Nephron (organoid): ENCODE measurements around the gene MTA1.

Source experiments
- H3K27ac Mint-ChIP-seq, 3 experiments: 2 replicates each; pipeline ENCODE4 v1.8.0; 2020; ENCODE audit warnings: mixed read lengths in 3 of 3, mild to moderate bottlenecking in 2 of 3, moderate library complexity in 1 of 3
- H3K27me3 Mint-ChIP-seq: 2 replicates; pipeline ENCODE4 v1.8.0; 2021; ENCODE audit warnings: low read depth, mild to moderate bottlenecking, moderate library complexity, mixed read lengths
- H3K36me3 Mint-ChIP-seq: 2 replicates; pipeline ENCODE4 v1.8.0; 2020; ENCODE audit warnings: low read depth, mixed read lengths
- H3K4me1 Mint-ChIP-seq: 2 replicates; pipeline ENCODE4 v1.8.0; 2020; ENCODE audit warnings: mixed read lengths
- H3K4me3 Mint-ChIP-seq, 3 experiments: 2 replicates each; pipeline ENCODE4 v1.8.0; 2020; ENCODE audit warnings: mild to moderate bottlenecking in 3 of 3, mixed read lengths in 3 of 3, moderate library complexity in 2 of 3
- H3K9me3 Mint-ChIP-seq: 2 replicates; pipeline ENCODE4 v1.8.0; 2020; ENCODE audit warnings: mixed read lengths
- TF ChIP-seq, protein P1 (sequence below), 3 experiments: fragments of 200-600 bp; sonication (generic); IDR thresholded peaks; one replicate each; pipeline ENCODE4 v1.5.0; 2021; ENCODE audit warnings: antibody characterized with exemption in 3 of 3; ENCODE audit not compliant: unreplicated experiment in 3 of 3

The MTA1 gene

DNA sequence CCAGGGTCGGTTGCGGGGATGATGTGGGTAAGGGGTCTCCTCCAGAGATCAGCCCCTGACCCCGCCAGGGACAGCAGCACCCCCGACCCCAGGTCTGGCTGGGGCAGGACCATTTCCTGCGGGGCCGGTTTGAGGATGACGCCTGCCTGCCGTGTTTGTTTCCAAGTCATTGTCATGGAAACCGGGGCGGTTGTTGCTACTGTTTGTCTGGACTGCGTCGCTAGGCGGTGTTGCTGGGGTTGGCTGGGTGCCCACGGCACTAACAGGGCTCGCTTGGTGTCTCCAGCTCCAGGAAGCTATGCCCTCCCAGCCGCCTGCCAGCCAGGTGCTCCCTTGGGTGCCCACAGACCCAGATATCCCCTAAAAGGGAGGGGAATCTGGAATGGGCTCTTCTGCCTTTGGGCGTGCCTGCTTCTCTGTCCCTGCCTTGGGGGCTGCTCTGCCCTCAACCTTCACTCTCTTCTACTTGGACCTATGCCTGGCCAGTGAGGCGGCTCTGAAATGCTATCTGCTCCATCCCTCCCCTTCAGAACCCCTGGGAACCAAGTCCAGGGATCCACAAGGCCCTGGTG lies 62.3 kb downstream of the MTA1 start:
- peak overlapping the region; percentile 60 to 74 (median 71) for H3K4me3 Mint-ChIP-seq
- peak overlapping the region; percentile 75 to 98 (median 97) for H3K27ac Mint-ChIP-seq
- no peaks in the 10 kb centered on the region for H3K9me3 Mint-ChIP-seq
- H3K4me1 Mint-ChIP-seq, result peaks cover 32% of the 10 kb centered on the region
- H3K36me3 Mint-ChIP-seq, result no peaks in the 10 kb centered on the region
- peaks cover 64% of the 10 kb centered on the region for H3K27me3 Mint-ChIP-seq
- TF ChIP-seq, protein P1, sequence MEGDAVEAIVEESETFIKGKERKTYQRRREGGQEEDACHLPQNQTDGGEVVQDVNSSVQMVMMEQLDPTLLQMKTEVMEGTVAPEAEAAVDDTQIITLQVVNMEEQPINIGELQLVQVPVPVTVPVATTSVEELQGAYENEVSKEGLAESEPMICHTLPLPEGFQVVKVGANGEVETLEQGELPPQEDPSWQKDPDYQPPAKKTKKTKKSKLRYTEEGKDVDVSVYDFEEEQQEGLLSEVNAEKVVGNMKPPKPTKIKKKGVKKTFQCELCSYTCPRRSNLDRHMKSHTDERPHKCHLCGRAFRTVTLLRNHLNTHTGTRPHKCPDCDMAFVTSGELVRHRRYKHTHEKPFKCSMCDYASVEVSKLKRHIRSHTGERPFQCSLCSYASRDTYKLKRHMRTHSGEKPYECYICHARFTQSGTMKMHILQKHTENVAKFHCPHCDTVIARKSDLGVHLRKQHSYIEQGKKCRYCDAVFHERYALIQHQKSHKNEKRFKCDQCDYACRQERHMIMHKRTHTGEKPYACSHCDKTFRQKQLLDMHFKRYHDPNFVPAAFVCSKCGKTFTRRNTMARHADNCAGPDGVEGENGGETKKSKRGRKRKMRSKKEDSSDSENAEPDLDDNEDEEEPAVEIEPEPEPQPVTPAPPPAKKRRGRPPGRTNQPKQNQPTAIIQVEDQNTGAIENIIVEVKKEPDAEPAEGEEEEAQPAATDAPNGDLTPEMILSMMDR (IDR thresholded peaks at IDR 0.05; ENCODE audit: unreplicated experiment in 3 of 3), result no peak

DNA sequence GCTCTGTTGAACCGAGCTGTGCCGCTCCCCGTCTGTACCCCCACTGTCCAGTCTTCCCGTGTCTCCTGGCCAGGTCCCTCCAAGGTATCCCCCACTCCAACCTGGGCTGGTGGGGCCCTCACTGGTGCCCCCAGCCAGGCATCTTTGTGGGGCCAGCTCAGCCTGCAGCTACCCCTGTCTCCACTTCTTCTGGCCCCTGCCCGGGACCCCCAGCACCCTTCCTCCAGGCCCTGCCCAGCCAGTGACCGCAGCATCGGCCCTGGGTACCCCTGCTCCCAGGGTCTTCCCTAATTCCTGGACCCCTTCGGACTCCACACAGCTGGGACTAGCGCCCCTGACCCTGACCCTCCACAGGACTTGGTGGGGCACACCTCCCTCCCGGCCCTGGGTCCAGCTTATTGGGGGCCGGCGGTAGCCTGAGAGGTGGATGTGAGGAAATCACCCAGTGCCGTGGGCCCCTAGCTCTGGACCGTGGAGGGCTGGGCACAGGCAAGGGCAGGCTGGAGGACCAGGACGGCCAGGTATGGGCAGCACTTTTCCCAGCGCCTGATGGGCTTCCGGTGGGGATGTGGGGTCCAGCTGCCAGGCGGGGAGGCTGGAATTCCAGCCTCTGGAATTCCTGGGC lies 63.0 kb downstream of the MTA1 start:
- H3K4me1 Mint-ChIP-seq, result peaks cover 27% of the 10 kb centered on the region
- peak overlapping the region; percentile 75 to 98 (median 97) for H3K27ac Mint-ChIP-seq
- H3K9me3 Mint-ChIP-seq, result no peaks in the 10 kb centered on the region
- H3K27me3 Mint-ChIP-seq, result peaks cover 58% of the 10 kb centered on the region
- peak overlapping the region; percentile 60 to 74 (median 71) for H3K4me3 Mint-ChIP-seq
- H3K36me3 Mint-ChIP-seq, result no peaks in the 10 kb centered on the region
- TF ChIP-seq, protein P1 (IDR thresholded peaks at IDR 0.05; ENCODE audit: unreplicated experiment in 3 of 3), result no peak

DNA sequence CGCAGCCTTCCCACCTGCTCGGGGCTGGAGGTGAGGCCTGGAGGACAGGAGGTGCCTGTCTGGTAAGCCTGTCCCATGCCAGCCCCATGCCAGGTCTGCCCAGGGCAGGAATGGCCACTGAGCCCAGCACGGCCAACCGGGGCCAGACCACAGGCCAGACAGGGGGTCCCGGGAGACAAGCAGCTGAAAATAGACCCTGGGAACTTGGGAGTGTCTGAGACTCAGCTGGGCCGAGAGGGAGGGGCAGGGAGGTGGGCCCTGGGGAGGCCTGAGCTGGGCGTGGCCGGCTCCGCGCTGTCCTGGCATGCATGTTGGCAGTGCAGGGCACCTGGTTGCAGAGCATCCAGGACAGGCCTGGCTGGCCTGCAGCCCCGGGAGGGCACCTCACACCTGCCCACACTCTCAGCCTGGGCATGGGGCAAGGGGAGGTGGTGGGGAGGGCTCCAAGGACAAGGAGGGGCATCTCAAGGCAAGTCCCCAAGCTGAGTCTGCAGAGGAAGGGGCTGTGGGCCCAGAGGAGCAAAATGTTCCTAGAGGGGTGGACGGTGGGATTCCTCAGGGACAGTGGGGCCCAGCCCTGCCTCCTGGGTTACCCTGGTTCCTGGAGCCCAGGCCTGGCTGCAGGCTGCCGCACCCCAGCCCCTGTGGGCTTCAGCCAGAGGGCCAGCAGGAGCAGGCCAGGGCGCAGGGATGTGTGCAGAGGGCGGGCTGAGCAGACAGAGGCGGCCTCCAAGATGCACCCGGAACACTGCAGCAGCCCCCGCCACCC lies 63.9 kb downstream of the MTA1 start:
- peaks cover 27% of the 10 kb centered on the region for H3K4me1 Mint-ChIP-seq
- H3K9me3 Mint-ChIP-seq, result no peaks in the 10 kb centered on the region
- TF ChIP-seq, protein P1 (IDR thresholded peaks at IDR 0.05; ENCODE audit: unreplicated experiment in 3 of 3), result no peak
- H3K27ac Mint-ChIP-seq, result no peak overlapping the region
- peaks cover 64% of the 10 kb centered on the region for H3K27me3 Mint-ChIP-seq
- no peaks in the 10 kb centered on the region for H3K36me3 Mint-ChIP-seq
- H3K4me3 Mint-ChIP-seq, result no peak overlapping the region

DNA sequence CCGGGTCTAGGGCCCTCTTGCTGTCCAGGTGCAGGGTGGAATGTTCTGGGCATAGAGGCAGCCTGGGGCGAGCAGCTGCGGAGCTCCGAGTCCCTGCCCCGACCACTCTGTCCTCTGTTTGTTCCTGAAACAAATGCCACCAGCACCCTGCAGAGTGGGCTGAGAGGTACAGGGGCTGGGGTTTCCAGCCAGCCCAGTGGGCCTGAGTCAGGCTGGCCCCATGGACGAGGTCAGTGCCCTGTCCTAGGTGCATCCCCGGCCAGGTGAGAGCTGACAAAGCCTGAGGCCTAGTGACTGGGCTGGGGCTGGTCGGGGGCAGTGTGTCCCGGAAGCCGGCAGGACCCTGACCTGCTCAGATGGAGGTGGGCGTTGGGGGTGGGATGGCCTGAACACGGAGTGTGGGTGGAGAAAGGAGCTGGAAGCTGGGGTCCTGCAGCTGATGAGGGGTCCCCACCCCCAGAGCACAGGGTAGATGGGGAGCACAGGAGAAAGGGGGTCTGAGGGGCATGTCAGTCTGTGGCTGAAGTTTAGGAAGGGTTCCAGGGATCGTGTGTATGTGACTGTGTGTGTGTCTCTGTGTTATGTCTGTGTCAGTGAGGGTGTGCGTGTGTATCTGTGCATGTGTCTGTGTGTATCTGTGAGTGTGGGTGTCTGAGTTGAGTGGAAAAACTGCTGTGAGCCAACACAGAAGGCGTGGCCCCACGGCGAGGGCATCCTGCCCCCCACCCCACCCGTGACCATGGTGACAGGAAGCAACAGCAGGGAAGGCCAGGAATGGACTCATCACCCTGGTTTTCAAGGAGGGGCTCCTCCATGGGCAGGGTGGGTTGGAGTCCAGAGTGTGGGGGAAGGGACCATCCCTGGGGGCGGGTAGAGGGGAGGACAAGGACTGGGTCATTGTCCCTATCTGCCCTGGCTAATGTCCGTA lies 64.7 kb downstream of the MTA1 start:
- Mint-ChIP-seq H3K4me3 (peak overlapping the region in 2 of 3 experiments; percentile 4 to 73), H3K27me3 (peaks cover 67% of the 10 kb centered on the region), H3K9me3 (no peaks in the 10 kb centered on the region), H3K27ac (peak overlapping the region in 2 of 3 experiments; percentile 44 to 51), H3K36me3 (no peaks in the 10 kb centered on the region), H3K4me1 (peaks cover 28% of the 10 kb centered on the region)
- TF ChIP-seq, protein P1 (IDR thresholded peaks at IDR 0.05; ENCODE audit: unreplicated experiment in 3 of 3), result no peak

DNA sequence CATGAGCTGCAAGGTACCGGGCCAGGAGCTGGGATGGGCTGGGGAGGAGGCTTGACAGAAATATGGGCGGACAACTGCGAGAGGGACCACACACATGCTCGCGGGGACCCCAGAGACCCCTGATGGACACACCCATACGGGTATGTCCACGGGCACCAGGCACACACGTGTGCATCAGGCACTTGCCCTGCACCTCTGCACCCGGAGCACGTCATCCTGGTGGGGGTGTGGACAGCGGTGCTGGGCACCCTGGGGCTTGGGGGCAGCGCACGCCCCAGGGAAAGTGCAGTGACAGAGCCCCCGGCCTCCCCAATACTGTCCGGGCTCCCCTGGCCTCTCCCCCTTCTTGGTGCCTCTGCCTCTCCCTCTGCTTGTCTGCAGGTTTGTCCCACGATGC lies 65.4 kb downstream of the MTA1 start:
- TF ChIP-seq, protein P1 (IDR thresholded peaks at IDR 0.05; ENCODE audit: unreplicated experiment in 3 of 3), result no peak
- Mint-ChIP-seq H3K4me1 (peaks cover 30% of the 10 kb centered on the region), H3K36me3 (no peaks in the 10 kb centered on the region), H3K27ac (peak overlapping the region in 1 of 3 experiments; percentile 51), H3K9me3 (no peaks in the 10 kb centered on the region), H3K4me3 (no peak overlapping the region), H3K27me3 (peaks cover 65% of the 10 kb centered on the region)
